HG02943 (cell line): ENCODE results near the gene ACSBG1.

ENCODE experiments used
- ATAC-seq: cut with Tn5 transposase; IDR thresholded peaks from one replicate; pipeline ENCODE4 v1.9.1; 2021; ENCODE audit warnings: mild to moderate bottlenecking, low read depth, moderate library complexity; ENCODE audit not compliant: unreplicated experiment

Gene ACSBG1

GRCh38 chr15:78204351-78205309, 29.7 kb downstream of the ACSBG1 start:
- no peak for ATAC-seq

GRCh38 chr15:78203346-78204225, 30.8 kb downstream of the ACSBG1 start:
- ATAC-seq: no peak

DNA sequence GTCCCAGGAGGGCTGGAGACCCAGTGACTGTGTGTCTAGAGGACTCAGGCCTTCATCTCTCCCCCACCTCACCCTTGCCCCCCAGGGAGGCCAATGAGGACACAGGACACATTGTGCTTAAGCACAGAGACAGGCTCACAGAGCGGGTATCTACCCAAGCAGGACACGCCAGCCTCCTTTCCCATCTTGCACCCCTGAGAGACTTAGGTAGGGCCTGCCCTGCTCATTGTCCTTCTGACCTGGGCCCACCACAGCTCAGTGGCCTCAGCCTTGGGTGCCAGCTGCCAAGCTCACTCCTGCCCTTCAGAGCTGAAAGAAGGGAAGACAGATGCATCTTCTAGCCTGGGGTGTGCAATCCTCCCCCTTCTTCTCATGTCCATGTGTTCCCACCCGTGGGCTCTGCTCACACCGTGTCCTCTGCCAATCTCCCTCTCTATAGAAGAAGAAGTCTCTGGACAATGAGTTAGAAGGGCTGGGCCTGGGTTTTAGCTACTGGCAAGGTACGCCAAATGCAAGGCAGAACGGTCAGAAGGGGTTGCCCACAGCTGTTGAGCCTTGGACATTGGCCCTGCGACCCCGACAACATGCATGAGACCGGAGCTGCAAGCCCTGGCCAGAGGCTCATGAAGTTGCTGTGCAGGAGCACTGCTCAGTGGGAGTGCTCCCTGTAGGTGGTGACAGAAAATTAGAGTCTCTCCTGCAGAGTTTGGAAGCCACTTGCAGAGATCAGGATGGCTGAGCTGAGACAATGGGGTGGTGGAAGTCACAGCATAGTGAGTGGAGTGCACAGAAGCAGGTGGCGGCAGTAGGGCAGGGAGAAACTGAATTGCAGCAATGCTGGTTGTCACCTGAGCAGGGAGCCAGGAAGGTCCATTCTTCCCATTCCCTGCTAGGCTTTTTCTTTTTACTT, 32.8 kb downstream of the ACSBG1 start:
- ATAC-seq: no peak

DNA sequence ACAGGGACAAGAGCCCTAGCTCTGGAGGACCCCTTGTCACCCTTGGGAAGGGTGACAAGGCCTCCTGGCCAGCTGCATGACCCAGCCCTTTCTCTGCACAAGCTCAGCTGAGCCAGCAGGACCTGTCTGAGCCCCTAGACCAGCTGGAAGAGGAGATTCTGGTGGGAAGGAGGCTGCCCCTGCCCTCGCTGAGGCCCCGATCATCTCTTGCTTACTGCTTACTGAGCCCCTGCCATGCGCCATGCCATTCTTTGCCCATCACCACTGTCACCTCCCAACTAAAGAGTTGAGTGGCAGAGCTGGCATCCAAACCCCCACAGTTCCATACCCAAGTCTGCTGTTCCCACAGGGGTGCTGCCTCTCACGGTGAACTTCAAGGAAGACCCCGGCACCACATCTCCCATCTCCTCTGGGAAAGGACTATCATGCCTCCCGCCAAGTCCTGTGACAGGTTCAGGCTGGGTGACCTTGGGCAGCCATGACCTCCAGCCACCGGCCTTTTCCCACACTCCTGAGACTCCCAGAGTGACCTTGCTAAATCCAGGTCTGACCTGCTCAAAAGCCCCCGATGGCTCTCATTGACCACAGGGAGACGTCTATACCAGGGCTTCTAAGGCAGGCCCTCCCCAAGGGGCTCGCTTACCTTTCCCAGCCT, 34.0 kb downstream of the ACSBG1 start:
- ATAC-seq: no peak

DNA sequence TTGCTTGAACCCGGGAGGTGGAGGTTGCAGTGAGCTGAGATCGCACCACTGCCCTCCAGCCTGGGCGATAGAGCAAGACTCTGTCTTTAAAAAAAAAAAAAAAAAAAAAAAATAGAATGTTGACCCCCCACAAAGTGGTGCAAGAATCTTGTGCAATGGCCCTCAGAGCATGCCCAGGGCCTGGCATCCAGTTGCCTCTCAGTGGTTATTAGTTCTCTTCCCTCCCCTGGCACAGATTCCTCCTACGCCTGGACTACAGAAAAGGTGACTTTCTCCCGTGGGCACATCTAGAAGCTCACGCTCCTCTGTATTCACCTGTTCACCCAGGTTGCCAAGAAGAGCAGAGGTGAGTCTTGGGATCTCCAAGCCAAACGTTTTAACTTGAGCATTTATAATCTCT, 36.7 kb downstream of the ACSBG1 start:
- ATAC-seq: no peak

DNA sequence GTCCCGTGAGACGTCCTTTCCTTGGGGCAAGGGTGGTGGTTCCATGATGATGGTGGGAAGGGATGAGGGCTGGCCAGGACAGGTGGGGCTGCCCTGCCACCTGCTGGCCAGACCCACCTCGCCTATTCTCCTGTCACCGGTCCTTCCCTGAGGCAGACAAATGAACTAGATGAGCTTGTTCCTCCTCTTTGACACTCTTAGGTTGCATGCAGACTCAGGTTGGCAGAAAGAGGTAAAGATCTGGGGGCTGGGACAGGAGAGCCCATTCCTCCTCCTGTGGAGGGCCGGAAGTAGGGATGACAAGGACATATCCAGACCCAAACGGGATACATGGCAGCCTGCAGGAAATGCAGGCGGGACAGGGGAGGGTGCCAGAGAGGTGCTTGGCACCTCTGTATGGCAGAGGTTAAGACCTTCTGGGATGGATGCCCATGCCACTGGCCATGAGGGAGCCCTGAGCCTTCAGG, 38.6 kb downstream of the ACSBG1 start:
- ATAC-seq: no peak

DNA sequence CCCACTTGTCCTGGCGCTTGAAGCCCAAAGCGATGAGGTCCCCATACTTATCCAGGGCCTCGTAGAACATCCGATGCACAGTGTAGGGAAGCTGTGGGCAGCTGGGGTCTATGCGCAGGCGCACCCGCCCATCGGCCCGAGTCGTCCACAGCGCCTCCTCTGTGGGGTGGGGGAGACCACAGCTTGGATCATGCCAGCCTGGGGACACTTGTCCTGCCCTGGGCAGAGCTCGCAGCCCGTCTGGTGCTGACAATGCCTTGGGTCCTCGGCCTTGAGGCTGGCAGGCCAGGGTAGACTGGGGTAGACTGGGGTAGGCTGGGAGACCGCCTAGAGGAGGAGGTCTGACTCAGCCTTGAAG, 39.8 kb downstream of the ACSBG1 start:
- ATAC-seq: no peak

- ATAC-seq: no peak
These were observed 40.4 kb downstream of the ACSBG1 start for GRCh38 chr15:78193731-78194567.

- no peak for ATAC-seq
These were observed 41.4 kb downstream of the ACSBG1 start for GRCh38 chr15:78192826-78193594.

- ATAC-seq: no peak
These were observed 51.5 kb downstream of the ACSBG1 start for GRCh38 chr15:78182821-78183220.

- no peak for ATAC-seq
These were observed 52.0 kb downstream of the ACSBG1 start for GRCh38 chr15:78182336-78182700.

GRCh38 chr15:78179906-78180305, 54.5 kb downstream of the ACSBG1 start:
- ATAC-seq: no peak

DNA sequence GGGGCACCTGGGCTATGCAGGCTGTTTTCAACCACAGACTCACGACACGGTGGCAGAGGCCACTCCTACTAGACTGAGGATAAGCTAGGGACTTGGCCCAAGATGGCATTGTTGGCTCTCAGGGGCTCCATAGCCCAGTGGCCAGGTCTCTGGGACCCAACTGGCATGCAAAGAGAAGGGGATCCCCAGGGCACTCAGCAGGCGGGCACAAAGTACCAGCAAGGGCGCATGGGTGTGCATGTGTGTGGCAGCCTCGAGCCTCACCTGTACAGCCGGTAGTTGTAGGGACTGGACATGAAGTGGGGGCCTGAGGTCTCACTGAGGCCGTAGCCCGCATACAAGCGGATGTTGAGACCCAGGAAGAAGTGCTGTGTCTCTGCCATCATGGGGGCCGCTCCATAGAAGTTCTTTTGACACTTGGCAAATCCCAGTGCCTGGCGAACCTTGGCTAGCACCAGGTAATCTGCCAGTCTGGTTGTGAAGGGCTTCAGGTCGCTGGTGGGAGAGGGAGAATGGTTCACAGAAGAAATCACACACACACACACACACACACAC, 55.0 kb downstream of the ACSBG1 start:
- ATAC-seq: no peak

GRCh38 chr15:78178064-78178463, 56.3 kb downstream of the ACSBG1 start:
- ATAC-seq: no peak

- ATAC-seq: no peak
These were observed 56.9 kb downstream of the ACSBG1 start for GRCh38 chr15:78177447-78177873.

- ATAC-seq: no peak
These were observed 59.0 kb downstream of the ACSBG1 start for GRCh38 chr15:78175330-78175729.

DNA sequence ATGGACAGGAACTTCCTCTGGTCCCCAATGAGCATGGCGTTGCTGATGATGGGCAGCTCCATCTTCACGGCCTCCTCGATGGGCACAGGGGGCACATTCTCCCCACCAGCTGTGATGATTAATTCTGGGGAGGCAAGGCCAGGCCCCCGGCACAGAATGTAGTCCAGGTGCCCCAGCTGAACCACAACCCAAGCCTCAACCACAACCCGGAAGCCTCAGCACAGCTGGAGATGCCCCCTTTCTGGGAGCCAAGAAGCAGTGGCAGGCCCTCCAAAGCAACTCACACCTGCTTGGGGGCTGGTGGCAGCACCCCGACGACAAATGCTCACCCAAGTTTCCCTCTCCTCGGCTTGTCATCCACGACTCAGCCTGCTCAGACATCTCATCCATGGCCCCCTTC, 60.0 kb downstream of the ACSBG1 start:
- ATAC-seq: no peak
